HG03175 (cell line): Measurements from ENCODE around the gene USP4.
"Not testable (repeated sequence)": the region's sequence is repeated elsewhere in the genome, so short reads cannot be mapped to it uniquely, and the experiment has no call there.

Experiments
- ATAC-seq: cut with Tn5 transposase; IDR thresholded peaks from one replicate; pipeline ENCODE4 v1.9.1; 2021; ENCODE audit warnings: mild to moderate bottlenecking, moderate library complexity; ENCODE audit not compliant: unreplicated experiment

Gene USP4, protein sequence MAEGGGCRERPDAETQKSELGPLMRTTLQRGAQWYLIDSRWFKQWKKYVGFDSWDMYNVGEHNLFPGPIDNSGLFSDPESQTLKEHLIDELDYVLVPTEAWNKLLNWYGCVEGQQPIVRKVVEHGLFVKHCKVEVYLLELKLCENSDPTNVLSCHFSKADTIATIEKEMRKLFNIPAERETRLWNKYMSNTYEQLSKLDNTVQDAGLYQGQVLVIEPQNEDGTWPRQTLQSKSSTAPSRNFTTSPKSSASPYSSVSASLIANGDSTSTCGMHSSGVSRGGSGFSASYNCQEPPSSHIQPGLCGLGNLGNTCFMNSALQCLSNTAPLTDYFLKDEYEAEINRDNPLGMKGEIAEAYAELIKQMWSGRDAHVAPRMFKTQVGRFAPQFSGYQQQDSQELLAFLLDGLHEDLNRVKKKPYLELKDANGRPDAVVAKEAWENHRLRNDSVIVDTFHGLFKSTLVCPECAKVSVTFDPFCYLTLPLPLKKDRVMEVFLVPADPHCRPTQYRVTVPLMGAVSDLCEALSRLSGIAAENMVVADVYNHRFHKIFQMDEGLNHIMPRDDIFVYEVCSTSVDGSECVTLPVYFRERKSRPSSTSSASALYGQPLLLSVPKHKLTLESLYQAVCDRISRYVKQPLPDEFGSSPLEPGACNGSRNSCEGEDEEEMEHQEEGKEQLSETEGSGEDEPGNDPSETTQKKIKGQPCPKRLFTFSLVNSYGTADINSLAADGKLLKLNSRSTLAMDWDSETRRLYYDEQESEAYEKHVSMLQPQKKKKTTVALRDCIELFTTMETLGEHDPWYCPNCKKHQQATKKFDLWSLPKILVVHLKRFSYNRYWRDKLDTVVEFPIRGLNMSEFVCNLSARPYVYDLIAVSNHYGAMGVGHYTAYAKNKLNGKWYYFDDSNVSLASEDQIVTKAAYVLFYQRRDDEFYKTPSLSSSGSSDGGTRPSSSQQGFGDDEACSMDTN

DNA sequence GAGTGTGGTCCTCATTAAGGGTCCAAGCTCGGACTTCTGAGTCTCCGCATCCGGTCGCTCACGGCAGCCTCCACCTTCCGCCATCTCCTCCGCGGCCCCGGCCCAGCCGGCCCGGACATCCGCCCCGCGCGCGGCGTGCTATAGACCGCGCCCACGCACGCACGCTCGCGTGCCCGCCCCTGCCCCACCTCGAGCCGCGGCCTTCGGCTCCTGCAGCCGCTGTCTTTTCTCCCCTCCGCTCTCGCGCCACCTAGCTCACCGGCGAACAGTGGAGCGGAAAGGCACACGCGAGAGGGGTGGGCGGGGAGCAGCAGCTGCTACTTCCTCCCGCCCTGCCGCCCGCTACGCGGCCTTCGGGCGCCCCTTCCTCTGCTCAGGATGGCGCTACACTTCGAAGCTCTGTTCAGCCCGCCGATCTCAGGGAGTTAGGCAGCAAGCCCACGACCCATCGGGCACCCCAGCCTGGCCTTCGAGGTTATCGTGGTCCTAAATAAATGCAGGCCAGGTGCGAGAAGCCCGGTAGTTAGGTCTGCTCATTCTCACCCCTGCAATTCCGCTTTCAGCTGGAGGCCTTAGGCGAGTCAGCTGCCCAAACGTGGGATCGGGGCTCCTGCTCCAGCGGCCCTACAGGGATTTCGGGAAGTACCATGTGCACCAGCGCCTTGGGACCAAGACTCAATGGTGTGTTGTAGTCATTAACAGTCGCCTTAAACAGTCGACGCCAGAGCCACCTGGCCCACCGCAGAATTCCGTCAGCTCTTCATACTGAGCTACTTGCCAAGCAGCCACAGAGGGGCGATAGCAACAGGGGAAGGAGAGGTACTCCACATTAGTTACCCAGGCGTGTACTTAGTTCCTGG is at the start of gene USP4:
Gene USP4, minus strand, starts transcription at position 113 of the 860 bp plus-strand sequence. Its CDS starts 29 bp downstream, at position 84.
- ATAC-seq, result peak; percentile 86

DNA sequence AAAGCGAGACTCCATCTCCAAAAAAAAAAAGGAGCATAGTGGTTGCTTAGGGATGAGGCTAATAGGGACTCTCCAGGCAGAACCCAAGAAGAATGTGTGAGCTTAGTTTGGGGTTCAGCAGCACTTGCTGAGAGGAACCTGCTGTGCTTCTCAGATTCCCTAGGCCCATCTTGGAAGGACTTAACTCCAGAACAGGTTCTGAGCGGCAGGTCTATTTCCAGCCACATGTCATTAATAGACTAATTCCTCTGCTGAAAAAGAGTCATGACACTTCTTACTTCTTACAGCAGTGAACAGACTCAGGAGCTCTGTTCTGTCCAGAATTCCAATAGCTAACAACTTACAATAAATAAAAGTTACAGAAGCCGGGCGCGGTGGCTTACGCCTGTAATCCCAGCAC is 49.4 kb upstream of the USP4 start:
- no peak for ATAC-seq

DNA sequence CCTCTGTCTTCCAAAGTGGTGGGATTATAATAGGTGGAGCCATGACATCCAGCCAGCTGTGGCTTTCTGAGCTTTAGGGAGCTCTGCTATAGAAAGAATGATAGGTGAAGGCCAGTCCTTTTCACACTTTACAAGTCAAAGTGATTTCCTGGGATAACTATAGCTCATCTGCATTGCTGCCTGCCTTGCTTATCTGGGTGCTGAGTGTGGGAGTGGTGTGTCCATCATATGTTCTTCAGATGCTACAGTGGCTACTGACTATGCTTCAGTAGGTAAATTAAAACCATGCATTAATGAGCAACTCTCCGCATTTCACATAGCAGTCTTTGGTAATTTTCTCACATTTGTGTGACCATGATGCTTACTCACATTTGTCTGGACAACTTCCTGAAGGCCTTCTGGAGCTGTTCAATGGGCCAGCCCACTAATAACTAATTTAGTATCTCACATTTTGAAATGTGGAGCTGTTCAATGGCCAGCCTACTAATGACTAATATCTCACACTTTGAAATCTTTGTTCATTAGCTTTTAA is 48.5 kb upstream of the USP4 start:
- ATAC-seq, result no peak

DNA sequence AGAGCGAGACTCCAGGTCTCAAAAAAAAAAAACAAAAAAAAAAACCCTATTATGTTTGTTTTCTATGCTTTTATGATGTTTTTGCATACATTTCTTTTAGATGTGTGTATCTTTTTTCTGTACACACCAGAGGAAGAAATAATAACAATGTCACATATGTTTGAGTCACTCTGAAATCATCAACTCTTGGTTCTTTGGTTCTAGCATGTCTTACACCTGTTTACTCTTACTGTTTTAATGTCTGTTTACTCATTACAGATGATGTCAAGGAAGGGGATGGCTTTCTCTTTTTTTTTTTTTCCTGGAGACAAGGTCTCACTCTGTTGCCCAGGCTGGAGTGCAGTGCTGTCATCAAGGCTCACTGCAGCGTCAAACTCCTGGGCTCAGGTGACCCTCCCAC is 47.9 kb upstream of the USP4 start:
- no peak for ATAC-seq

DNA sequence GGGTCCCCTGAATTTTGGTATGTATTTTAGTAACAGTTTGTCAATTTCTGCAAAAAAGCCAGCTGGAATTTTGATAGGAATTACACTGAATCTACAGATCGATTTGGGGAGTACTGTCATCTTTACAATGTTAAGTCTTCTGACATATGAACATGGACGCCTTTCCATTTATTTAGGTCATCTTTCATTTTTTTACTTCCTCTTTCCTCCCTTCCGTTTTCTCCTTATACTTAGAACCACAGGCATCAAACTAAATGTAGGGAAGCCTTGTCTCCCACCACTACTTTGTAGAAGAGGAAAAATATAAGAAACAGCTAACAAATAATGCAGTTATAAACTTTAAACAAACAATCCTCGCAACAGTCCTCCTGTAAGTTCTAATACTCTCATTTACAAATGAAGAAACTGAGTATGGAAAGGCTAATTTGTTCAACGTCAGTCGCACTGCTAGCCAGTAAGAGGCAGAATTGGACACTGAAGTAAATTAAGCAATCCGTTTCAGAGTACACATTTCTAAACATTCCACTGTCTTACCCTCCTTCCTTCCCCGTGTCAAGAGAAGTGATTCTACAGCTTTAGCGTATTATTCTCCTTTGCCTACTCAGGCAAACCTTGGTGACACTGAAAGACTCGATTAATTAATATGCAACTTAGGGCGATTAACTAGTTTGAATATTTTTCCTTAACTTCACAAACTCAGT is 46.4 kb upstream of the USP4 start:
- ATAC-seq, result no peak

DNA sequence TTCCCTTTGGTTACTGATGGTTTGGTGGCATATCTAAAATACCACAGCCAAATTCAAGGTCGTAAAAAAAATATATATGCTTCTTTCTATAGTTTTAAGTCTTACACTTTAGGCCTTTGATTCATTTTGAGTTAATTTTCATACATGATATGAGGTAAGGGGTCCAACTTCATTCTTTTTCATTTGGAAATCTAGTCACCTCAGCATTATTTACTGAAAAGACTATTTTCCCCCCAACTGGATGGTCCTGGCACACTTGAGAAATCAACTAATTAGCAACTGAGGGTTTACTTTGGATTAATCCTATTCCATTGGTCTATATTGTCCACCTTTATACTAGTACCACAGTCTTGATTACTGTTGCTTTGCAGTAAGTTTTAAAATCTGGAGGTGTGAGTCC is 45.8 kb upstream of the USP4 start:
- ATAC-seq, result no peak

DNA sequence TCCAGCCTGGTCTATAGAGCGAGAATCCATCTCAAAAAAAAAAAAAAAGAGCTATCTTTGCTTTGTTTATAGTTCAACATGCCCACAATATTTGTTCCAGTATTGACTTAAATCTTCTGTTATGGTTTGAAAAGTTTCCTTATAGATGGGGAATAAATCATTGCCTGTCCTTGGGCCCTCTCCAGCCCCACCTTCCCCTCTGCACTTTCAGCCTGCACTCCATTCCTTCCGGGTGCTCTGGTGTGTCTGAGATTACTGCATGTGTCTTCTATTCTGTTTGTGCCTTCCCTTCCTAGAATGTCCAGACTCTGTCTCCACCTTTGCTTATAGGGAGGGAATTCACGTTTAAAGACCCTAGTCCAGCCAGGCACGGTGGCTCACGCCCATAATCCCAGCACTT is 43.5 kb upstream of the USP4 start:
- ATAC-seq, result no peak

DNA sequence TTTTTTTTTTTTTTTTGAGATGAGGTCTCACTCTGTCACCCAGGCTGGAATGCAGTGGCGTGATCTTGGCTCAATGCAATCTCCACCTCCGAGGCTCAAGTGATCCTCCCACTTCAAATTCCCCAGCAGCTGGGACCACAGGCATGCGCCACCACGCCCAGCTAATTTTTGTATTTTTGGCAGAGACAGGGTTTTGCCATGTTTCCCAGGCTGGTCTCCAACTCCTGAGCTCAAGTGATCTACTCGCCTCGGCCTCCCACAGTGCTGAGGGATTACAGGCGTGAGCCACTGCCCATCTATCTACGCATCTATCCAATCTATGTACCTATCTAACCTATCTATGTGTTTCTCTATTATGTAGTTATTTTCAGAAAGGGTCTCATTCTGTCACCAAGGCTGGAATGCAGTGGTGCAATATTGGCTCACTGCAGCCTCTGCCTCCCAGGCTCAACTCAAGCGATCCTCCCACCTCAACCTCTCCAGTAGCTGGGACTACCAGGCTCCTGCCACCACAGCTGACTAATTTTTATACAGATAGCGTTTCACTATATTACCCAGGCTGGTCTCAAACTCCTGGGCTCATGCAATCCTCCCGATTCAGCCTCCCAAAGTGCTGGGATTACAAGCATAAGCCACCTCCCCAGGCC is 38.5 kb upstream of the USP4 start:
- no peak for ATAC-seq

DNA sequence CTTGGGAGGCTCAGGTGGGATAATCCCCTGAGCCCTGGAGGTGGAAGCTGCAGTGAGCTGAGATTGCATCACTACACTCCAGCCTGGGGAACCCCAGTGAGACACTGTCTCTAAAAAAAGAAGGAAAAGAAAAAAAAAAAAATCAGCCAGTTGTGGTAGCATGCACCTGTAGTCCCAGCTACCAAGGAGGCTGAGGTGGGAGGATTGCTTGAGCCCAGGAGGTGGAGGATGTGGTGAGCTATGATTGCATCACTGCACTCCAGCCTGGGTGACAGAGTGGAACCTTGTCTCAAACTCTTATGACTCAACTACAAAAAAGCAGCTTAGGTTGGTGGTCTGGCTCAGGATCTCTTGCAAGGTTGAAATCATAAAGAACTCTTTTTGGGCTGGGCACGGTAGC is 37.6 kb upstream of the USP4 start:
- no peak for ATAC-seq

DNA sequence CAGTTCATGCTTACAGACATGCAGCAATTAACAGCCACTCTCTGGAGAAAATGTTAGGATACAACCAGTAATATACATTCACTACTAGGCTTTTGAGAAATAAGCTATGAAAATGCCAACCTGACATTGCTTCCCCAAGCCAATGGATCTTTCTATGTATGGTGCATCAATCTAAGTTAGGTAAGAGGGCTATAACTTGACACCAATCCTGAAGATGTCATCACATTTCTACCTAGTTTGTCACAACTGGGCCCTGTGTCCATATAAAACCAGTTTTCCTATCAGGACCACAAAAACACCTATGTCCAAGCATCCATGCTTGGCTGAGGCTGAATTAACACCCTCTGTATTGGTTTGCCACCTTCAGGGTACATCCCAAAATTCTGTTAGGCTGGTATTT is 32.1 kb upstream of the USP4 start:
- no peak for ATAC-seq

DNA sequence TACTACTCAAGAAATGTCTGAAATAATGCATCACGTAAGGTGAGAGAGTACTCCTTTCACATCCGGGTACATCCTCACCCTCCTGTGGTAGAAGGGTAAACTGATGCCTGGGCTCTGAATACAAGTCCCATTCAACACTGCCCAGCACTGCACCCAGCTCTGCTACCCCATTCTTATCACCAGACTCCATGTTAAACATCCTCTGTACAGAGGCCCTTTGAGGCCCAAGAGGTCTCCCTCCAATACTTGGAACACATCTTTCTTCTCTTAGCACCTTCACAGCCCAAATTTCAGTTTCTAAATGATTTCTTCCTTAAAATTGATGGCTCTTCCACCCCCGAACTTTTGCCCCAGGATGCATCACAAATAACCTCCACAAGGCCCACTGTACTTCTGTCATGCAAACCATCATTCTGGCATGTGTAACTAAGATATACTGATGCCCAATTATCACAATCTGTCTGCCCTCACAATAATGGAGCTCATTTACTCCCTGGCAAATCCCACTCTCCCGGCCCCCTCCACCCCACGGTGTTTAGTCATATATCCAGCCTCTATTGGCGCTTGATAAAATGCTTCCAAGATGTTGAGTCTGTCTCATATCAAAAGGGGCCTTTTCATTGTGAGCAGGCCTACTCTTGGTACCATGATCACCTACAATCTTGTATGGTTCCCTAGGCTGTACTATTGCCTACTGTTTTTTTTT is 30.9 kb upstream of the USP4 start:
- no peak for ATAC-seq

DNA sequence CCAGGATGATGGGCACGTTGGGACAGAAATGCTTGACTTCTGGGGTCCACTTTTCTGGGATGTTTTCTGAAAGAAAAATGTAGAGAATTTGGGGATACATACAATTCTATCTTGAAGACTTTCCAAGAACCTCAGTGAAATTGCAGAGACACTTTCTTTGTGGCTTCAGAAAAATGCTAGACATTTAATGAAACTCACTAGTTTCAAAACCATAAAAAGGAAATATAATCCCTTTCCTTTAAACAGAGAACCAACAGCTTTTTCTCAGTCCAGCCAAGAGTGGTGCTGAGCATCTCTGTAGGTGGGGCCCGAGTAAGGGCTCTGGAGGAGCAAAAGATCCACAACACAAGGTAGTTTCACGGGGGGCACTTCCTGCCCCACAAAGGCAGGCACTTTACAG is 22.7 kb upstream of the USP4 start:
- ATAC-seq, result no peak

DNA sequence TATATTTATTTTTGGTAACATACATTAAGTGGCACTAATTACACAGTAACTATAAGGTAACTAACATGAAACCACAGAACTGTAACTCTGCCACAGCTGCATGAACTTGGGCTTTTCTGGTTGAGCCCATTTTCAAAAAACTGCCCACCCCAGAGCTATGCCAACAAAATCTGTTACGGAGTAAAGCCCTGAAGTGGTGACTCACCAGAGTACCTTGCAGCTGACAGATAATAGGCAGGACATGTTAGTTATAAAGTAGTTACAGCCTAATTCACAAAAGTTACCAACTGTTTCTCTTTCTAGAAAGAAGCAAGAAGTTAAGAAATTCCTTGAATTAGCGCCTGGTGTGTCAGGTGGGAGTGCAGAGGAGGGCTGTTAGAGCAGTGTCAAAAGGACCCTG is 19.8 kb upstream of the USP4 start:
- no peak for ATAC-seq

DNA sequence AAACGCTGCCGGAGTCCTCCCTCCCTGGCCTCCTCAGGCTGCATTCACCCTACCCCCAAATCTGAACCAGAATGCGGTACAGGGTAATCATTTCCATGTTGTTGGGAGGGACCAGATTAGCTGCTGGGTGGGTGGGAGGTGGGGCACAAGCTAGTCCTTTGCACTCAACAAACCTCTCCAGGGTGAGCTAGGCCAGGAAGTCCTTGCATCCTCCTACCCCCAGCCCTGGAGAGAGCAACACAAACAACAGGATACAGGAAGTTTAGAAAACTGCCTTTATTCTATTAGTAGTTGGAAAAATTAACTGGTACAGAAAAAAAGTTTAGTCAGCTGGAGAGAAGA is 19.0 kb upstream of the USP4 start:
- ATAC-seq, result peak; percentile 7

DNA sequence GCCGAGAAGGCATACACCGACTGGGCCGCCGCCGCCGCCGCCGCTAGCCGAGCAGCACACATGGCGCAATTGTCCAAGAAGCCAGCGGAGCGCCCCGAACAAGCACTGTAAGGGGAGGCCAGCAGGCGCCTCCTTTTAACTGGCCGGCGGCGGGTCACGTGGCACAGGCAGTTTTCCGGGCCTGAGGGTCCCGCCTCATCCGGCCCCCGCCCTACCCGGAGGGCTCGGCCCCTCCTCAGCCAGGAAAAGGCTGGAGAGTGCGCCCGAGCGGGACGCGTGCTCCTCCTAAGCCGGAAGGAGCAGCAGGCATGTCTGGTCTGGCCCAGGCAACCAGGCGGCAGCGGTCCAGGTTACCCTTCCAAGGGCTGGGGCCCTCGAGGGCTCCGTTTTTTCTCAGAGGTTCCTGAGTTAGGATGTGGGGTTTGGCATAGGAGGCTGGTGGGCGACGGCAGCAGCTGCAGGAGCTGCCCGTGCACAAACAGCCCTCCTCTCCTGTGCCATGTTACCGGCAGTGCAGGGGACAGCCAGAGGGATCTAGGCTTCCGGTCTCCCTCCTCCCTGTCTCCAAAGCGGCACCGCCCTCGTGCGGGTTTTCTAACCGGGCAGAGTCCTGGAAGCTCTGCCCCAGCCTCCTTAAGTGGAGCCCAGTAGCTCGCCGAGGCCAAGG is 18.5 kb upstream of the USP4 start, which contains the start of gene GPX1:
Gene GPX1, minus strand, starts transcription at position 137 of the 667 bp plus-strand sequence. Its CDS starts 75 bp downstream, at position 62.
- peak; percentile 84 for ATAC-seq

DNA sequence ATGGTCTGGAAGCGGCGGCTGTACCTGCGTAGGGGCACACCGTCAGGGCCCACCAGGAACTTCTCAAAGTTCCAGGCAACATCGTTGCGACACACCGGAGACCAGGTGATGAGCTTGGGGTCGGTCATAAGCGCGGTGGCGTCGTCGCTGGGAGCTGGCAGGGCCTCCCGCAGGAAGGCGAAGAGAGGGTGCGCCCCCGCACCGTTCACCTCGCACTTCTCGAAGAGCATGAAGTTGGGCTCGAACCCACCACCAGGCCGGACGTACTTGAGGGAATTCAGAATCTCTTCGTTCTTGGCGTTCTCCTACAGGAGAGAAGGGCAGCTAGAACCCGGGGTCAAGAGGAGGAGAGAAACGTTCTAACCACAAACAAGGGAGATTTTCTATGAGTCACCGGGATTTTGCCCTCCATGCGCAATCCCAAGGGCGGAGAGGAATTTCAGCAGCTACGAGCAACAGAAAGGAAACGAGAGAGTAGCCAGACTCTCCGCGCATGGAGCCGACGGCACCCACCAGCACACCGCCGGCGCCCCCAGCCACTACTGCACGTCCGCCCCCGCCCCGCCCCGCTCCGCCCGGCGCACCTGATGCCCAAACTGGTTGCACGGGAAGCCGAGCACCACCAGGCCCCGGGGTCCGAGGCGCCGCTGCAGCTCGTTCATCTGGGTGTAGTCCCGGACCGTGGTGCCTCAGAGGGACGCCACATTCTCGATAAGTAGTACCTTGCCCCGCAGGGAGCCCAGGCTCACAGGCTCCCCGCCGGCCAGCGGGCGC is 17.8 kb upstream of the USP4 start:
- ATAC-seq, result peak; percentile 1

DNA sequence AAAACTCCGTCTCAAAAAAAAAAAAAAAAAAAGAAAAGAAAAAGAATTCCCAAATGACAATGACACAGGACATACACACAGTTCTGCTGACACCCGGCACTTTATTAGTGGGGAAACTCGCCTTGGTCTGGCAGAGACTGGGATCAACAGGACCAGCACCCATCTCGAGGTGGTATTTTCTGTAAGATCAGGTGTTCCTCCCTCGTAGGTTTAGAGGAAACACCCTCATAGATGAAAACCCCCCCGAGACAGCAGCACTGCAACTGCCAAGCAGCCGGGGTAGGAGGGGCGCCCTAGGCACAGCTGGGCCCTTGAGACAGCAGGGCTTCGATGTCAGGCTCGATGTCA is 17.2 kb upstream of the USP4 start:
- not testable (repeated sequence) for ATAC-seq
